ENCODE data around the gene PLEKHA5. TPM values are rescaled to one million over a fixed set of nuclear protein-coding genes. Genes with fewer than 3 reads are reported as not detected.

Gene PLEKHA5
- polyA plus RNA-seq, 1 of the 3 experiments (the other 2 are of a cell fraction) = 7.1 TPM

DNA sequence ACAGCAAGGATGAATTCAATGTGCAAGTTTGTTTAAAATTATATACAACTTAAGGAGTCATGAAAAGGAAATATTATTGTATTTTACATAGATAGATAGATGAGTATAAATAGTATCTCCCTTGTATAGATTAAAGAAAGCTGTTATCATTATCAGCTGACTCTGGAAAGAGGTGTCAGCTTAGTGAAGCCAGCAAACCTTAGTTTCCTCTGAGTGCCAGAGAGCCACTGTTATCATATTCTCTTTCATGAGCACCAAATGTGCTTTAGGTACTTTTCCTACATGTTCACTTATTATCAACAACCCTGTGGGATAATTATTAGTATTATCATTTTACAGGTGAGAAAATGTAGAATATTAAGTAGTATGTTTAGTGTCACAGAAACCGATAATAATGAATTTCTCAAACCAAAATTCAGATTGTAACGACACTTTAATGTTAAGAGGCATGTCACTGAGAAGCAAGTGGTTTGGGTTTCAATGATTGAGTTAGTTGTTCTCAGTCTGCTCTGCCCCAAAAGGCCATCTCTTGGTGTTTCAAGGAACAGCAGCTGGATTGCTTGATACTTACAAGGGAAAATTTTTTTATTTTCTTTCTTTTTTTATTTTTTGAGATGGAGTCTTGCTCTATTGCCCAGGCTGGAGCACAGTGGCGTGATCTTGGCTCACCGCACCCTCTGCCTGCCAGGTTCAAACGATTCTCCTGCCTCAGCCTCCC is 53.7 kb downstream of the PLEKHA5 start:
- TF ChIP-seq, protein P1, sequence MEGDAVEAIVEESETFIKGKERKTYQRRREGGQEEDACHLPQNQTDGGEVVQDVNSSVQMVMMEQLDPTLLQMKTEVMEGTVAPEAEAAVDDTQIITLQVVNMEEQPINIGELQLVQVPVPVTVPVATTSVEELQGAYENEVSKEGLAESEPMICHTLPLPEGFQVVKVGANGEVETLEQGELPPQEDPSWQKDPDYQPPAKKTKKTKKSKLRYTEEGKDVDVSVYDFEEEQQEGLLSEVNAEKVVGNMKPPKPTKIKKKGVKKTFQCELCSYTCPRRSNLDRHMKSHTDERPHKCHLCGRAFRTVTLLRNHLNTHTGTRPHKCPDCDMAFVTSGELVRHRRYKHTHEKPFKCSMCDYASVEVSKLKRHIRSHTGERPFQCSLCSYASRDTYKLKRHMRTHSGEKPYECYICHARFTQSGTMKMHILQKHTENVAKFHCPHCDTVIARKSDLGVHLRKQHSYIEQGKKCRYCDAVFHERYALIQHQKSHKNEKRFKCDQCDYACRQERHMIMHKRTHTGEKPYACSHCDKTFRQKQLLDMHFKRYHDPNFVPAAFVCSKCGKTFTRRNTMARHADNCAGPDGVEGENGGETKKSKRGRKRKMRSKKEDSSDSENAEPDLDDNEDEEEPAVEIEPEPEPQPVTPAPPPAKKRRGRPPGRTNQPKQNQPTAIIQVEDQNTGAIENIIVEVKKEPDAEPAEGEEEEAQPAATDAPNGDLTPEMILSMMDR (IDR thresholded peaks at IDR 0.05) = peak; percentile 45
- no peak for TF ChIP-seq RFX5 (IDR thresholded peaks at IDR 0.05; ENCODE audit: low read length)
- Histone ChIP-seq H2AFZ (ENCODE audit: low read depth) (no peak overlapping the region), H3K9me3 (no peaks in the 10 kb centered on the region), H3K4me2 (no peak overlapping the region), H3K9me2 (no peaks in the 10 kb centered on the region), H3F3A (replicated peaks; ENCODE audit: insufficient read depth) (no peaks in the 10 kb centered on the region), H3K4me3 (ENCODE audit: low read depth in 2 of 2, low read length in 1 of 2) (no peak overlapping the region), H3K36me3 (replicated peaks in 1 of 2; ENCODE audit: control insufficient read depth in 1 of 2, insufficient read depth in 2 of 2, low read length in 1 of 2) (no peaks in the 10 kb centered on the region), H3K27ac (ENCODE audit: low read depth in 2 of 2, low read length in 1 of 2) (no peak overlapping the region), H3K79me2 (ENCODE audit: insufficient read depth) (peaks cover 6% of the 10 kb centered on the region; the same call in 1 of the 2 replicates), H3K9ac (no peak overlapping the region), H3K4me1 (ENCODE audit: control insufficient read depth in 1 of 2, insufficient read depth in 2 of 2, low read depth in 1 of 2, low read length in 1 of 2) (peaks cover 0 to 5% of the 10 kb centered on the region in 2 experiments; a peak in 2 of 4 replicates), H4K20me1 (ENCODE audit: insufficient read depth) (no peaks in the 10 kb centered on the region), H3K27me3 (ENCODE audit: insufficient read depth) (no peaks in the 10 kb centered on the region)
- ChIA-PET CTCF (interaction anchor here (2.2 kb wide), 1 partner anchor 105 kb away, joined by 9 read pairs; no protein-coding TSS in a partner anchor), POLR2A (no interaction called here)
- 90% methylated on average over 5 of the region's 5 CpGs for WGBS (ENCODE audit: low lambda C conversion rate)
- no peak for DNase-seq

DNA sequence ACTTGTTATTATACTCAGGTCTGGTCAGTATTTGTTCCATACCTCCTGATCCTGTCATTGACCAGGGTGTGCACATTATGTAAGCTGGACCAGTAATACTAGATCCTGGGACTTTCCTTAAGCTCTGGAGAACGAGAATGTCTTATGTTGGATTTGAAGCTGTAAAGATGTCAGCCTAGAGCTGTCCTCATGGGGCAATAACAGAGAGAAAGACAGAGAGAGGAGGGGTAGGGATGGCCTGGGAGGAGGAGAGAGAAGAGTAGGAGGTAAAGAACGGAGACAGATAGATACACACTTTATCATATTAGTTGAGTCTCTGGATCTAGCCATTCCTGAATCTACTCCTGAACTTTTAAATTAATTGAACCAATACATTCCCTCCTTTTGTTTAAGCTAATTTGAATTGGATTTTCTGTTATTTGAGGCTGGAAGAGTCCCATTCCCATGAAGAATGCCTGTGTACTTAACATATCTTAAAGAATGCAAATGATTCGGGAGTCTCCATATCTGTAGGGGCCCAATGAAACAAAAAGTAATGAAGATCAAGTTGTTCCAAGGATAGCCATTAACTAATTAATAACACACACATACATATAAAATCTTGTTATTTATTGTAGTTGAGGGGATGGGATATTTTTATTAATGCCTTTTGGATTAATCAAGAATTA is 55.9 kb downstream of the PLEKHA5 start:
- Histone ChIP-seq H3K27ac (ENCODE audit: low read depth in 2 of 2, low read length in 1 of 2) (no peak overlapping the region), H3F3A (replicated peaks; ENCODE audit: insufficient read depth) (peaks cover 12% of the 10 kb centered on the region), H3K4me2 (no peak overlapping the region), H3K9me3 (no peaks in the 10 kb centered on the region), H3K9ac (no peak overlapping the region), H3K4me3 (ENCODE audit: low read depth in 2 of 2, low read length in 1 of 2) (no peak overlapping the region), H2AFZ (ENCODE audit: low read depth) (no peak overlapping the region), H3K27me3 (ENCODE audit: insufficient read depth) (no peaks in the 10 kb centered on the region), H3K79me2 (ENCODE audit: insufficient read depth) (peaks cover 6% of the 10 kb centered on the region; the same call in 1 of the 2 replicates), H3K4me1 (ENCODE audit: control insufficient read depth in 1 of 2, insufficient read depth in 2 of 2, low read depth in 1 of 2, low read length in 1 of 2) (peaks cover 0 to 17% of the 10 kb centered on the region in 2 experiments; a peak in 2 of 4 replicates), H3K36me3 (replicated peaks in 1 of 2; ENCODE audit: control insufficient read depth in 1 of 2, insufficient read depth in 2 of 2, low read length in 1 of 2) (no peaks in the 10 kb centered on the region), H3K9me2 (no peaks in the 10 kb centered on the region), H4K20me1 (ENCODE audit: insufficient read depth) (no peaks in the 10 kb centered on the region)
- 62% methylated on average over 3 of the region's 3 CpGs for WGBS (ENCODE audit: low lambda C conversion rate)
- no peak for DNase-seq
- ChIA-PET POLR2A (no interaction called here), CTCF (interaction anchor here (1.0 to 2.6 kb wide), 9 partner anchors 10 to 939 kb away, joined by 3 to 32 read pairs (median 5); no protein-coding TSS in a partner anchor)
- TF ChIP-seq CHD2 (IDR thresholded peaks at IDR 0.05; ENCODE audit: low read length, partially characterized antibody) (no peak), GATA2 (CRISPR knock-in tag; IDR thresholded peaks at IDR 0.05) (no peak), SMC3 (IDR thresholded peaks at IDR 0.05; ENCODE audit: low read depth, low read length) (no peak), RAD21 (IDR thresholded peaks at IDR 0.05; ENCODE audit: low read length) (no peak), NFIC (IDR thresholded peaks at IDR 0.05; ENCODE audit: borderline replicate concordance) (no peak), ELF1 (IDR thresholded peaks at IDR 0.05) (no peak), TAF1 (IDR thresholded peaks at IDR 0.05; ENCODE audit: borderline replicate concordance, low read depth, low read length) (no peak), RCOR1 (IDR thresholded peaks at IDR 0.05; ENCODE audit: low read length) (no peak), RFX5 (IDR thresholded peaks at IDR 0.05; ENCODE audit: low read length) (no peak)
- TF ChIP-seq, protein P2, sequence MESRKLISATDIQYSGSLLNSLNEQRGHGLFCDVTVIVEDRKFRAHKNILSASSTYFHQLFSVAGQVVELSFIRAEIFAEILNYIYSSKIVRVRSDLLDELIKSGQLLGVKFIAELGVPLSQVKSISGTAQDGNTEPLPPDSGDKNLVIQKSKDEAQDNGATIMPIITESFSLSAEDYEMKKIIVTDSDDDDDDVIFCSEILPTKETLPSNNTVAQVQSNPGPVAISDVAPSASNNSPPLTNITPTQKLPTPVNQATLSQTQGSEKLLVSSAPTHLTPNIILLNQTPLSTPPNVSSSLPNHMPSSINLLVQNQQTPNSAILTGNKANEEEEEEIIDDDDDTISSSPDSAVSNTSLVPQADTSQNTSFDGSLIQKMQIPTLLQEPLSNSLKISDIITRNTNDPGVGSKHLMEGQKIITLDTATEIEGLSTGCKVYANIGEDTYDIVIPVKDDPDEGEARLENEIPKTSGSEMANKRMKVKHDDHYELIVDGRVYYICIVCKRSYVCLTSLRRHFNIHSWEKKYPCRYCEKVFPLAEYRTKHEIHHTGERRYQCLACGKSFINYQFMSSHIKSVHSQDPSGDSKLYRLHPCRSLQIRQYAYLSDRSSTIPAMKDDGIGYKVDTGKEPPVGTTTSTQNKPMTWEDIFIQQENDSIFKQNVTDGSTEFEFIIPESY (IDR thresholded peaks at IDR 0.05; ENCODE audit: borderline replicate concordance, low read depth) = no peak
- TF ChIP-seq, protein P3, sequence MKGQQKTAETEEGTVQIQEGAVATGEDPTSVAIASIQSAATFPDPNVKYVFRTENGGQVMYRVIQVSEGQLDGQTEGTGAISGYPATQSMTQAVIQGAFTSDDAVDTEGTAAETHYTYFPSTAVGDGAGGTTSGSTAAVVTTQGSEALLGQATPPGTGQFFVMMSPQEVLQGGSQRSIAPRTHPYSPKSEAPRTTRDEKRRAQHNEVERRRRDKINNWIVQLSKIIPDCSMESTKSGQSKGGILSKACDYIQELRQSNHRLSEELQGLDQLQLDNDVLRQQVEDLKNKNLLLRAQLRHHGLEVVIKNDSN (IDR thresholded peaks at IDR 0.05; ENCODE audit: borderline replicate concordance, low read depth) = no peak
- TF ChIP-seq, protein P4, sequence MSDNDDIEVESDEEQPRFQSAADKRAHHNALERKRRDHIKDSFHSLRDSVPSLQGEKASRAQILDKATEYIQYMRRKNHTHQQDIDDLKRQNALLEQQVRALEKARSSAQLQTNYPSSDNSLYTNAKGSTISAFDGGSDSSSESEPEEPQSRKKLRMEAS (IDR thresholded peaks at IDR 0.05; ENCODE audit: low read depth) = no peak
- TF ChIP-seq, protein P5, sequence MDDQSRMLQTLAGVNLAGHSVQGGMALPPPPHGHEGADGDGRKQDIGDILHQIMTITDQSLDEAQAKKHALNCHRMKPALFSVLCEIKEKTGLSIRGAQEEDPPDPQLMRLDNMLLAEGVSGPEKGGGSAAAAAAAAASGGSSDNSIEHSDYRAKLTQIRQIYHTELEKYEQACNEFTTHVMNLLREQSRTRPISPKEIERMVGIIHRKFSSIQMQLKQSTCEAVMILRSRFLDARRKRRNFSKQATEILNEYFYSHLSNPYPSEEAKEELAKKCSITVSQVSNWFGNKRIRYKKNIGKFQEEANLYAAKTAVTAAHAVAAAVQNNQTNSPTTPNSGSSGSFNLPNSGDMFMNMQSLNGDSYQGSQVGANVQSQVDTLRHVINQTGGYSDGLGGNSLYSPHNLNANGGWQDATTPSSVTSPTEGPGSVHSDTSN (IDR thresholded peaks at IDR 0.05) = no peak
- TF ChIP-seq, protein P6, sequence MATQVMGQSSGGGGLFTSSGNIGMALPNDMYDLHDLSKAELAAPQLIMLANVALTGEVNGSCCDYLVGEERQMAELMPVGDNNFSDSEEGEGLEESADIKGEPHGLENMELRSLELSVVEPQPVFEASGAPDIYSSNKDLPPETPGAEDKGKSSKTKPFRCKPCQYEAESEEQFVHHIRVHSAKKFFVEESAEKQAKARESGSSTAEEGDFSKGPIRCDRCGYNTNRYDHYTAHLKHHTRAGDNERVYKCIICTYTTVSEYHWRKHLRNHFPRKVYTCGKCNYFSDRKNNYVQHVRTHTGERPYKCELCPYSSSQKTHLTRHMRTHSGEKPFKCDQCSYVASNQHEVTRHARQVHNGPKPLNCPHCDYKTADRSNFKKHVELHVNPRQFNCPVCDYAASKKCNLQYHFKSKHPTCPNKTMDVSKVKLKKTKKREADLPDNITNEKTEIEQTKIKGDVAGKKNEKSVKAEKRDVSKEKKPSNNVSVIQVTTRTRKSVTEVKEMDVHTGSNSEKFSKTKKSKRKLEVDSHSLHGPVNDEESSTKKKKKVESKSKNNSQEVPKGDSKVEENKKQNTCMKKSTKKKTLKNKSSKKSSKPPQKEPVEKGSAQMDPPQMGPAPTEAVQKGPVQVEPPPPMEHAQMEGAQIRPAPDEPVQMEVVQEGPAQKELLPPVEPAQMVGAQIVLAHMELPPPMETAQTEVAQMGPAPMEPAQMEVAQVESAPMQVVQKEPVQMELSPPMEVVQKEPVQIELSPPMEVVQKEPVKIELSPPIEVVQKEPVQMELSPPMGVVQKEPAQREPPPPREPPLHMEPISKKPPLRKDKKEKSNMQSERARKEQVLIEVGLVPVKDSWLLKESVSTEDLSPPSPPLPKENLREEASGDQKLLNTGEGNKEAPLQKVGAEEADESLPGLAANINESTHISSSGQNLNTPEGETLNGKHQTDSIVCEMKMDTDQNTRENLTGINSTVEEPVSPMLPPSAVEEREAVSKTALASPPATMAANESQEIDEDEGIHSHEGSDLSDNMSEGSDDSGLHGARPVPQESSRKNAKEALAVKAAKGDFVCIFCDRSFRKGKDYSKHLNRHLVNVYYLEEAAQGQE (IDR thresholded peaks at IDR 0.05; ENCODE audit: low read depth, low read length) = no peak
